HG02970 (cell line): Measurements from ENCODE around the gene FGF14.

Source experiments
- ATAC-seq: cut with Tn5 transposase; IDR thresholded peaks from one replicate; pipeline ENCODE4 v1.9.1; 2021; ENCODE audit warnings: mild to moderate bottlenecking, moderate library complexity, moderate number of reproducible peaks; ENCODE audit not compliant: unreplicated experiment, low FRiP score

Gene FGF14

DNA sequence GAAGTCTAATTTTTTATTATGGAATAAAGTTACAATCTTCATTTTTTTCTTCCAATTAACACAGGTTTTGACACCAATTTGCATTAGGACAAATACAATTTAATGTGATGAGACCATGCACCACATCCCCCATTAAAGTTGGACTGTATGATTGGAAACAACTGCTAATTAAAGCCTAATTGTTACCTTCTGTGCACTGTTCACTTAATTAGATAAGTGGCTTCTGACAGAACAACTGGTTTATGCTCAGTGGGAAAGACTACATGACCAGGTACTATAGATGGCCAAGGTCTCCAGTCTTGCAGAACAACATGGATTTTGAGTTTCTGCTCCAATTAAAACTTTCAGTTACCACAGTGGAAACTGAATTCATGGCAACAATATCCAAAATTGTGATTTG is 198.1 kb downstream of the FGF14 start:
- no peak for ATAC-seq

DNA sequence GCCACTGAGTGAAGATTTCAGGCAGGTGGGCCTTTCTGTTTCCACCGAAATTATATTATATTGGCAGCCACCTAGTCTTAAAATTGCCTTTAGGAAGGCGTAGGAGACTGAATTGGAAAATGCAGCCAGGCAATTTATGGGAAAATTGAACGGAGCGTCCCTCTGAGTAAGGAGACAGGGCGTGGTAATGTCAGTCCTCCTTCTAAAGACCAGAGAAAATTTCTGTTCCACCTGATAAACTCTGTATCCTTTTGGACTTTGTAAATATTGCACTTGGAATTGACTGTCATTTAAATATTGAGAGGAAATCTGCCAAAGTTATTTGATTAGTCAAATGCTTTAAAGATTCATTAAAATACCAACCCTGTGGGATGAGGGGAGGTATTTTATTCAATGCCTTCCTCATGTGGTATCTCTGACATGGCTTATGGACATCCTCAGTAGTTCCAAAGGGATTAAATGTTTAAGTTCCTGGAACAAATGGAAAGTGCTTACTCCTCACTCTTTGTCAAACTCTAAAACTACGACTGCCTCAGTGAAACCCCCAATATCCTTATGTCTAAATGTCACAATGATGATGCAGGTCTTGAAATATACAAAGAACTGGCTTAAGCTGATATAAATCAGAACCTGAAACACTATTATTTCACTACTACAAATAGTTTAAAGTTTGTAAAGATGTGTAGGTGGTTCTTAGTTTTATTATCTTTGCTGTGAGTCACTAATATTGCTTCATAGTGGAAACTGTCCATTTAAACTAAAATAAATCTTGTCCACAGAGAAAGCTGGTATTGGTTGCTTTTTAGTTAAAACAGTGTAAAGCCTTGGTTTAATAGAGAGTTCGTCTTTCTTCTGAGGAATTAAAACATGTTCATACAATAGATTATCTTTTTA is 203.2 kb downstream of the FGF14 start:
- no peak for ATAC-seq

DNA sequence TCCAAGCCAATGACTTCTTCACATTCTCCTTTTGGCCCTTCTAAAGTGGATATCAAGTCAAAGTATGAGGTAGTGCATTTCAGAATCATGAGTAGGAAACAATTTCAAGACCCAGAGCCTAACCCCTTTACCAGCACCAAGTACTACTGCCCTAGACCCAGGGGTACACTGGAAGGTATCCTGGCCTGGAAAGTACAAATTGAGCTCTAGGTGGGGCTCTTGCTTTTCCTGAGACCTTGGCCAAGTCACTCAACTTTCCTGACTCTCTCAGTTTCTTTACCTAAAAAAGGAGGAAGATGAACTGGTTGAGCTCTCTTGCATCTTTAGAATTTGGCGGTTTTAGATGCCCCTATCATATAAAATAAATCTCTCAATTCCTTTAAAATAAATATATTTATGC is 204.7 kb downstream of the FGF14 start:
- ATAC-seq, result no peak

DNA sequence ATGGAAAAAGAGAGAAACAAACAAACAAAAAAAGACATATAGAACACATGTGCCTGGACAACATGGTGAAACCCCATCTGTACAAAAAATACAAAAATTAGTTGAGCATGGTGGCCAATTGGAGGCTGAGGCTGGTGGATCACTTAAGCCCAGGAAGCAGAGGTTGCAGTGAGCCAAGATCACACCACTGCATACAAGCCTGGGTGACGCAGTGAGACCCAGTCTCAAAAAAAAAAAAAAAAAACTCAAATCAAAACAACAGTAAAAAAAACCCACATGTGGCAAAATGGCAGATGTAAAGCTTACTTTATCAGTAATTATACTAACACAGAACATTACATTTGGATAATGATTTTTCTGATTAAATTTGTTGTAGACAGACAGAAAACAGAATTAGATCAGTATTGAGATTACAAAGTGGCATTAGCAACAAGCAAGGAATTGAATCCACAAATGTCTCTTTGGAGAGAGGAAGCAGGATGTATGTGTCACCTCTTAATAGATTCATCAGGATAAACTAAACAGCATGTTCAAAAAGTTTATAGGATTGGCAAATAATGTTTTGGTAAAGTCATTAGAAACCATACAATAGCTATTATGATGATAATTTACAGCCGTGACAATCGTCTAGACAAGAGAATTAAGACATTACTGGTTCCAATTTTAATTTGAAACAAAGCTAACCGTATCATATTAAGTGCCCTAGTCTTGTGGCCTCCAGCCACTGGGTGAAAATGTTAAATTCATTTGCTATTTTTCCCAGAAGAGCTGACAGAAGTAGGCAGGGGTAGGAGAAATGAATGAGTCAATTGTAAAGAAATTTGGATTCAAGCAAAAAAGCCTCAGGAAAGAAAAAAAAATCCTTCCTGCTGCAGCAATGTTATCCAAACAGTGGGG is 206.0 kb downstream of the FGF14 start:
- no peak for ATAC-seq

DNA sequence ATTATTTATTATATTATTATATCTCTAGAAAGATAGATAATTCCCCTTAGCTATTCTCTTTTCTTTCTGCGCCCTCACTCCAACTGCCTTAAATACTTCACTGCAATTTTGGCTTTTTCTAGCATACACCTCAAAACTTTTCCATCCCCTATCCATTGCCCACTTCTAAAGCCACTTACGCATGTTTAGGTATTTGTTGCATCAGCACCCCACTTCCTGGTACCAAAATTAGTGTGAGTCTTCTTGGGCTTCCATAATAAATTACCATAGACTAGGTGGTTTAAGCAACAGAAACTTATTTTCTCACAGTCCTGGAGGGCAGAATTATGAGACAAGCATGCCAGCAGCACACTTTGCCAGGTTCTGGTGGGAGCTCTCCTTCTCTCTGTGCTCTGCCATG is 209.0 kb downstream of the FGF14 start:
- ATAC-seq, result no peak

DNA sequence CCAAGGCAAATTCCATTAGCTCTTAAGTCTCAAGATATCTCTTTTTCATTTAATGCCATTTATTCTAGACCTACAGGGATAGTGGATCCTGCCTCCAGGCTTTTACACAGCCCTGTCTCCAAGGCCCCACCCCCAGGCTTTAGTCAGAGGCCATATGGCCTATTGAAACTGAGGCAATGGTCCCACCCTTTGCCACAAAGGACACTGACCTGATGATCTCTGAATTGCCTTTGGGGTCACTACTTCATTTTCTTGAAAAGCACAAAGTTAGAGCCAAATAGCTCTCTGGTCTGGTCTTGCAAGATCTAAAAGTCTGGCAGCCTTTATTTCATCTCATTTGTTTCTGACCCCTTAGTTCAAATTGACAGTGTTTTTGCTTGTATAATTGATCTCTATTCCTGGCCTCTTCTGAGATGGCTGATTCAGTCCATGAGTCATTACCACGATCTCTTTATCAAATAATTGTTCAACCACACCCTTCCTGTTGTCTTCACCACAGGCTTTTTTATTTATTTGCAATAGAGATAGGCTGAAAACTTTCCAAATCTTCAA is 209.8 kb downstream of the FGF14 start:
- no peak for ATAC-seq

DNA sequence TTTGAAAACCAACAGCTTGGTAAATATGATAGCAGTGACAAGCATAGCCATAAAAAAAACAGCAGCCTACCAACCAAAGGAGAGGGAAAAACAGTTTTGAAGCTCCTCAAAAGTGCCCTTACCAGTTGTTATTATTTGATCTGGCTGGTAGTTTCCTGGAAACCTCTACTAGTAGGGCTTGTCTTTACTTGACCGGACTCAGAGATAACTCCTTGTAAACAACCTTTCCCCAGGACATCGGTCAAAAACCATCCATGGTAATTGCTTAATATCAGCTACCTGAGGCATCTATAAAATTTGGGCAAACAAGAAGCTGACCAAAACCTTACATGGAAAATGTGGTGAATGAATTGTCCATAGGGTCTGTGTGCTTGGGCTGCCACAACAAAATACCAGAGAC is 210.9 kb downstream of the FGF14 start:
- ATAC-seq, result no peak

DNA sequence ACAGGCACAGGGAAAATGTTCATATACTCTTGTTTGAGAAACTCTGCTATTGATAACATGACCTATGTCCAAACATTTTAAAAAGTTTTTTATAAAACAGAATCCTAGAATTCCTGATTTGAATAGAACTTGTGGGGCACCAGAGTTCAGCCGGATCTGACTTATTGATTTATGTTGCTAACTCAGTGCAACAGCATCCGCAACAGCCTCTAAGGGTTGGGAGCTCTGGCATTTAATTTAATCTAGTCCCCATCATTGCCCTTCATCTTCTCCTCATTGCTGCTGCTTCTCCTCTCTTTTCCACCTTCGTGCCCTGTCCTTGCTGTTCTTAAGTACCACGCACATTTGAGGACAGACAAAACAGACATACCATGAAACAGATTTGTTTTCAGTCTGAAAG is 214.5 kb downstream of the FGF14 start:
- ATAC-seq, result no peak

DNA sequence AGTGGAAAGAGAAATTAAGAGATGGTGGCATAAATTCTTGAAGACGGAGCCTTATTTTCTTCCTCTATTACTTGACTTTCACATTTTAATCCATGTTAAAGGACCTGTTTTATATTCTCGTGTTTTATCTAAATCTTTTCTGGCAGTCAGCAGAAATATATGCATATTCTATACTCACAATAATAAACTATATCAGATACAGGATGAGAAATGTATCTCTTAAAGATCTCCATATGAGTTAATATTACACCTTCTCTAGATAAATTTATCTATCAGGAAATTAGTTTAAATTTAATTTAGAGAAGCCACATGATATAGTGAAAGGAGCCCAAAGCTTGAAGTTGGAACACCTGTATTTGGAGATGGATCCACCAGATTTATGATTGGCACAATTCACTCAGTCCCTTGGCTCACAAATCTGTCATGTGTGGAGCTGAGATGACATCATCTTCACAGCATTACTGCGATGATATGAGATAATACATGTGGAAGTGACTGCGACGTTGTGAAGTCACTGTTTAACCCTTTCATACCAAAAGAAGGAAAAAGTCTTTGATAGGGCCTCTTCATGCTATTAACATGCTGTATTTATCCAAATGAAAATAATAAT is 216.4 kb downstream of the FGF14 start:
- no peak for ATAC-seq

DNA sequence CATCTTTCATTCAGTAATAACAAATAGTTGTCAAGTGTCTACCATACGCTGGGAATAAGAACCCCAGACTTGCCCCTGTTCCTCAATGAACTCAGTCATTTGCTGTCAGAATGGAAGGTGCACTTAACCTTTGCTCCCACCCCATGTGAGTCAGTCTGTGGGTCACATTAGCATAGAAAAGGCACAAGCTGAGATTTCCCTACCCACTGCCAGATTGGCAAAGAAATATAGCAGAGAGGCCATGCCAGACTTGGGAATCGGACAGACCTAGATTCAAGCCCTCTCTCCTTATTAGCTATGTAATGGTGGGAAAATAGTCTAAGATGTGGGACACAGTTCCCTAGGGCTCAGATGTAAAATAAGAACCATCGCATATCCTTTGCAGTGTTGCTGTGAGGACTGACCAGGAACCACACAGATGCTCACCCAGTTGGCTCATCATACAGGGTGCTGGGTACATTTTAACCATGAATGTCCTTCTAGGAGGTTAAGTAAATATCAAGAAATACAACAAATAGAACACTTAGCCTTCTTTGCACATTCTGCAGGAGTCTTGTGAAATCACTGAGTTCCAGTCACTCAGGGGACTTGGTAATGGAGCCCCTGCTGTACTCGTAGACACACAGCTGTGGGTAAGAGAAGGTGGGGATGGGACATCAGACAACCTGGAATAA is 218.2 kb downstream of the FGF14 start:
- ATAC-seq, result no peak

DNA sequence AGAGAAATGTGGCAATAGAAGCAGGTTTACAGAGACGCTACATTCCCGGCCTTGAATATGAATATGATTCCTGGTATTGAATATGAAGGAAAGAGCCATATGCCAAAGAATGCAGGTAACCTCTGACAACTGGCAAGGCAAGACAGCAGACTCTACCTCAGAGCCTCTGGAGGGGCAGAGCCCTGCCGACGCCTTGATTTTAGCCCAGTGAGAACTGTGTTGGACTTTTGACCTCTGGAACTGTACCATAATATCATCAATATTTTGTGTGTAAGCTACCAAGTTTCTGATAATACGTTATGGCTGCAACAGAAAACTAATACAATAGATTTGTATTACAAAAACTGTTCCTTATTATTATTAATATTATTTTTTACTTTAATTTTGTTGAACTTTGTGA is 219.7 kb downstream of the FGF14 start:
- ATAC-seq, result no peak

DNA sequence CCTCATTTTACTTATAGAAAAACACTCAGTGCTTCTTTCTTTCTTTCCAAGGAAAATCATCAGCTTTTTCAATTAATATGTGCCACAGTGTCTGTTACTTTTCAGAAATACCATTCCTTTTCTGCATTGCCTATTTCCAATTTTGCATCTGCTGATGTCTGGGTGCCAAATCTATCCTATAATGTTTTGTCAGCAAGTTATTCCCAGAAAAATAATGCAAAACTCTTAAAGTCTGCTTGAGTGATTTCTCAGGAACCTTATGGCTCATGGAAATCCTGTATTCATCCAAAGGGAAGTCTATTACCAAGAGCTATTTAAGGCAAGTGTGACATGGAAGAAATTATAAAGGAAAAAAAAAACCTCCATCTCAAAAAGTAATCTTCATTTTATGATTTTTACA is 224.4 kb downstream of the FGF14 start:
- no peak for ATAC-seq

DNA sequence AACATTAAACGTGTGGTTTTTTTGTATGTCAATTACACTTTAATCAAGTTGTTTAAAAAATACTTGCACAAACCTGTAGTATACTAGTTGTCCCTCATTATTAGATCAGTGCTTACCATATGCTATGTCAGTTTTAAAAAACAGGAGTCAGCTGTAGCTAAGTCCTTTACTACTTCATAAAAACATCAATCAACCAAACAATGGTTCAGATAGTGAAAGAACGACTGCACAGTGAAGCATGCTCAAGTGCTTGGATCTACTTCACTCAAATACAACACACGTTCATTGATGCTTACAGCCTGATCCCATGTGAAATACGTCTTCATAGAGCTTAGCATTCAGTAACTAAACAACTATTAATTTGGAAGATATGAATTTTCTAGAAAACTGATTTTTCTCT is 225.0 kb downstream of the FGF14 start:
- ATAC-seq, result no peak

DNA sequence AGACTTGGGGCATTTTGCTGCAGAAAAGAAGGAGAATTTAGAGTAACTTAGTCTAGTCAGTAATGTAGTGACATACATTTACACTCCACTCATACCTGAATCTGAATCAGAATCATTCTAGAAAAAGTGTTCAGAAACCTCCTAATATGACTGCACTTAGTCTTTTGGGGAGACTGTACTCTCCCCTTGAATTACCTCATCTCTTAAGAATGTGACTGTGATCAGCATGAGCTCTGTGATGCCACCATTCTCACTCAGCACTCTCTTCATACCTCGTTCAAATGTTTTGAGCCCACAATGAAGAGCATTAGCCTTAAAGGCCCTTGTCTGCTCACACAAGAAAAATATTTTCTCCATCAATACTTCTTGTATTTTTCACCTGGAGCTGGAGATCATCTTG is 229.4 kb downstream of the FGF14 start:
- no peak for ATAC-seq

DNA sequence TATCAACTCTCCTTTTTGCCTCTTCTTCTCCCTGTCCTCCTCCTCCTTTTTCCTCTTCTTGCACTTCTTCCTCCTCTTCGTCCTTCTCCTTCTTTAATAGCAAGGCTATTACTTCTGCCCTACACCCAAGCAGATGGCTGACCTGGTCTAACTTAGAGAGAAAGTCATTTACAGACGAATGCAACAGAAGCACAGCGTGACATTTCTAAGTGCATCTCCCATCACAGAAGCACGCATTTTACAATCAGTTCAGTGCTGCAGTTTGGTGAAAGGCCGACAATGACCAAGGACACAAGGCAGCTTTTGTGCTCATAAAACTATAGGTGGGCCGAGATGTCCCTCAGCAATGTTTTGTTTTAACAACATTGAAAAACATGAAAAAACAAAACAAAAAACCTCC is 231.5 kb downstream of the FGF14 start:
- ATAC-seq, result no peak

DNA sequence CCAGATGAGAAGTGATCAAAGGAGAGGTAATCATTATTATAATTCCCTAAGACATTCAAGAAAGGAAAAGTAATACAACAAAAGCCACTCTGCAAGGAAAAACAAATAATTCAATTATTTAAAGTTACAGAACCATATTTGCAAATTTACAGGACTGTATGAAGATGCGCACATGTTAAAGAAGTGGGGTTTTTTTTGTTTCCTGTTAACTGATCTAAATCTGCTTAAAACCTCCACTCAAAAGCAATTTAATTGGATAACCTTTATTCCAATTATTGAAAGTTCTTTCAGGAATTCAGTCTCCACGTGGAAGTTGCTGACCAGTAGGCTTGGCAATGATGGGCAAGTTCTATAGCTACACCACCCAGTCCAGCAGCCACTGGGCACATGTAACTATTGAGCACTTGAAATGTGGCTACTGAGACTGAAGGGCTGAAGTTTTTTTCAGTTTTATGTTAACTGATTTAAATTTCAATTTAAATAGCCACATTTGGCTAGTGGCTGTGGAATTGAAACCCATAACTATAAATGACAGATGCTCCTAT is 232.3 kb downstream of the FGF14 start:
- ATAC-seq, result no peak

DNA sequence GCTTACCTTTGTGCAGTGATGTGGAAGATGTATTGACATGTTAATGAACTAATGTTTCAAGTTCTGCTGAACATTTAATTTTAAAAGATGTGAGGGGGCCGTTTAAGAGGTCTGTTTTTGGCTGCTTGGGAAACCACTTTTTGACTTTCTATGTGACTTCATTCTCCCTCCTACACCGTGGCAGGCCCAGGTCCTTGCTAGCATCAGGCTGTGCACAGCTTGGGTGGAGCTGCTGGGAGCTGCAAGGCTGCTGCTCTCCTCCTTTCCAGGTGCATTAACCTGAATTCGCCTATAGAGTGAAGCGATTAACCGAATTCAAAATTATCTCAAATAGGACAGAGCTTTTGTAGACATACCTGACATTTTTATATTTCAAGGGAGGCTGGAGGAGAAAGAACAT is 249.1 kb downstream of the FGF14 start:
- ATAC-seq, result no peak

DNA sequence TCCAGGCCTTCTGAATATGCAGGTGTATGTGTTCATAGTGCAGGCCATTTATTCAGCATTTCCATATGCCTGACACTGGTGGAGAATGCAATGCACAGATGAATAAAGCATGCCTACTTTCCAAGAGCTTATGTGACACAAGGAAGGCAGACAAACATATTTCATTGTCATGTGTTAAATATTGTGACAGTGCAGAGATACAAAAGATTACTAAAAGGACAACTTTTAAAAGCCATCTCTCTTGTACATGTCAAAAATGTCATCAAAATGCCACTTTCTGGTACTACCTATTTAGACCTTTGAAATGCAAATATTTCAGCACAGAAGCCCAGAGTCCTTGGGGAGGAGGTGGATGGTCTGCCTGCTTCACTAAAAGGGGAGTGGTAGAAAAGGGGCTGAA is 254.5 kb downstream of the FGF14 start:
- no peak for ATAC-seq

DNA sequence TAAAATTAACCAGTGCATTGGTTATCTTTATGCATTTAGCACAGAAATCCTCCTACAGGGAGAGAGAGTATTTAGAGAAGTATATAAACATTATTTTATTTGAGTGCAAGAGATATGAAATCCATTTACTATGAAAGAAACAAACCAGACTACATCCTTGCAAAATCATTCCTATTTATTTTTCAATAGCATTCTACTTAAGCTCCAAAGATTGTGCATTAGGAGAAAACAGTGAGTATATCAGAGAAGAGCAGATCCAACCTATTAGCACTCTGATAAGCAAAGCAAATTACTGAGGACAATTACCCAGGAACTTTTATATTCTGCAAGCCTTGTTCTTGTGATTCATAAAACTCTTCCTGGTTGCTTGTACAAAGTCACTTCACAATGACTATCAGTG is 256.1 kb downstream of the FGF14 start:
- ATAC-seq, result no peak

DNA sequence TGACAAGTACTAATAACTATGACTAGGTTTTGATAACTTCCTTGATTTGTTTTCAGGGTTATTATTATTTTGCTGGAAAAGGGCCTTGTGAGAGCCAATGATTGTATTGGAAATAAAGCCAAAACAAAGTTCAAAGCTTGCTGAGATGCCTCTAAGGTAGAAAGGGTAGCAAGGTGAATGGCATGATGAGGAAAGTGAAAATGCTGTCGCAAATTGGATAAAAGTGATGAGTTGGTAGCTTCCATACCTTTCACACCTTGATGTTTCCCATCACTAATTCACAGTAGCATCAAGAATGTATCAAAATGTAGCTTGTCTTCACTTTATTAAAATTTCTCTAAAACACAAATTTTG is 259.4 kb downstream of the FGF14 start:
- no peak for ATAC-seq
